GM15510 (cell line): ENCODE data around the gene BMP7.

Source experiments
- POLR2A ChIP-seq: IDR thresholded peaks from 3 replicates; pipeline ENCODE4 v1.6.1; 2011; ENCODE audit warnings: borderline replicate concordance; ENCODE audit not compliant: insufficient read length; ENCODE audit errors: extremely low read depth

BMP7 gene

DNA sequence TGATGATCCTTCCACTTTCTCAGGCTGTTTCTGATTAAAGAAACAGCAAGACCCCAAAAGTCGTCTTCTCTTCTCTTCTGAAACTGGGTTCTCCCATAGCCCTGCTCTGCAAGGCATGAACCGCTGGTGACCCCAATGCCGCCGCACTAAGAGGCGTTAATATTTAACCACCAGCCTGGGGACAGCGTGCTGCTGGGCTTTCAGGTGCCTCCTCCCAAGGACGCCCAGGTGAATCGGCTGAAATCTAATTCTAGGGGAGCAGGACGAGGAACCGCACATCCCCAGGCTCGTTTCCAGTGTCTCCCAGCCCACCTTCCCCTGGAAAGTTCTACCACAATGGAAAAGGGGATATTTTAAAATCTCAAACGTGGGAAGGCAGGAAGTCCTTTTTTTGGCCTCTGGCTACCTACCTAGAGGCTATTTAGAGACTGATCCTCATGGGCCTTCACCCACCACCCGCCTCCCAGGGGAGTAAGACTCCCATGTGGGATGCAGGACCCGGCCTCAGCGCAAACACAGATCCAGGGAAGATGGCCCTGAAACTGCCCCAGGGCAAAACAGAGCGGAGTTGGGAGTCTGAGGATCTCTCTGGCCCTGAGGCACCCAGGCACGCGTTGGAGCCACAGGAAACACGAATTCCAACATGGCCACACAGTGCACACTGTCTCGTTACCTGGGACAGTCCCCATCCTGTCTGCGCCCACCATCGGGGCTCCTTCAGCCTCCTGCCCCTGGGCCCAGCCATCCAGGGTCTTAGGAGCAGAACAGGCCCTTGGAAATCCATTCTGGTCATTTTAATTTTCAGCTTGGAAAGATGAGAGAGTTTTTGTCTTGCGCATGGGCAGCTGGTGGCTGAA, 56.2 kb downstream of the BMP7 start:
- TF ChIP-seq POLR2A: no peak

DNA sequence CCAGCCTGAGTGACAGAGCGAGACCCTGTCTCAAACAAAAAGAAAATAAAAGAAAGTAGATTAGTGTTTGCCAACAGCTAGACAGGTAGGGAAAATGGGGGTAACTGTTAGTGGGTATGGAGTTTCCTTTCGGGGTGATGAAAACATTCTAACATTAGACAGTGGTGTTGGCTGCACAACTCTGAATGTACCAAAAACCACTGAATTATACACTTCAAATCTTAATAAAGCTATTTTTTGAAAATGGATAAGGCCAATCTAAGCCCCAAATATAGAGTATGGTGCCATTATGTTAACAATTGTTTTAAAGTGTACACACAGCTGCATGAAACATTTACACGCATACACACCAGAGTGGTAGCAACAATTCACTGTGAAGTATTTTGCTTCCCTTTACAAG, 57.0 kb downstream of the BMP7 start:
- no peak for TF ChIP-seq POLR2A

DNA sequence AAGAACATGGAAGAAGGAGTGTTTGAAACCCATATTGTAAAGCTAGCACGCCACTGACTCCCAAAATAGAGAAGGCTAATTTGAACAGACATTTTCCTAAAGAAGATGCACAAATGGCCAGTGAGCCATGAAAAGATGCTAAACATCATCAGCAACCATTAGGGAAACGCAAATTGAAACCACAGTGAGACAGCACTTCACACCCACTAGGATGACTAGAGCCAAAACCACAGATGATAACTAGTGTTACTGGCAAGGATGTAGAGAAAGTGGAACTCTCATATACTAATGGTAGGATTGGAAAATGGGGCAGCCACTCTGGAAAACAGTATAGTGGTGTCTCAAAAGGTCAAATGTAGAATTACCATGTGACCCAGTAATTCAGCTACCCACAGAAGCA, 58.2 kb downstream of the BMP7 start:
- TF ChIP-seq POLR2A: no peak

DNA sequence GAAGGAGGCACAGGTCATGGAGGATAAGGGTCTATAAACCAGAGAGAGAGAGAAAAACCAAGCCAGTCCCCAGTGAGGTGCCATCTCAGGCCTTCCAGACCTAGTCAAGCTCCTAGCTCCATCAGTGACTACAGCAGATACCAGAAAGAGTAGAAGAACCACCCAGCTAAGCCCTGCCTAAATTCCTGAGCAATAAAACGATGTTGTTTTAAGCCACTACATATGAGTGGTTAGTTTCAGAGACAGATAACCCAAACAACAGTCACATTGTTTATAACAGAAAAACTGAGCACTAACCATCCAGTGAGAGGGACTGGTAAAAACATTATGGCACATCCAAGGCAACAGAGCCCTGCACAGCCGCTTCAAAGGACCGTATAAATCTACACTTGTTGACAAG, 59.2 kb downstream of the BMP7 start:
- TF ChIP-seq POLR2A: no peak

DNA sequence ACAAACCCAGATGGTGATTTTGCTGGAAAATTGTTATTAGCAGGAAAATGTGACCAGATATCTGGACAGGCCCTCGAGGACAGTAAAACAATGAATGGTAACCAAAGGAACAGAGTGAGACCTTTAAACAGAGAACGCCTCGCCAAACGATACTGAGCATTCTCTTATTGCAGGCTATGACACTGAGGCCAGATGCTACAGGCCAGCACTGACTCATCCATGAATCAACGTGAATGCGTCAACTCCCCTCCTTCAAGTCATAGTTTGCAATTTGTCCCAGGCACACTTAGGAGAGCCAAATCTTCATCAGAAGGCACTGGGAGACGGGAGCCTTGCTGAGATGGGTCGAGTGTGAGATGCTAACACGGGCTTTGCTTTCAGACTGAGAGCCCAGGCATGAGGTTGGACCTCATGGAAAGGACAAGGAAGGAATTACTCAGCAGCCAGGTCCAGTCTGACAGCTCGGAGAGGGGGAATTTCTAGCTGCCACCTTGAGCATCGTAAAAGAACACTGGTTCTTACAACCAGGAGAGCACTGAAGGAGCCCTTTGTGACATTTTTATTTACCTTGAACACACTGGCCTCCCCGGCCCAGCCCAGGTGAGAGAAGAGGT, 60.7 kb downstream of the BMP7 start:
- no peak for TF ChIP-seq POLR2A

GRCh38 chr20:57203986-57204385, 62.5 kb downstream of the BMP7 start:
- TF ChIP-seq POLR2A: no peak

GRCh38 chr20:57203204-57203603, 63.2 kb downstream of the BMP7 start:
- TF ChIP-seq POLR2A: no peak

DNA sequence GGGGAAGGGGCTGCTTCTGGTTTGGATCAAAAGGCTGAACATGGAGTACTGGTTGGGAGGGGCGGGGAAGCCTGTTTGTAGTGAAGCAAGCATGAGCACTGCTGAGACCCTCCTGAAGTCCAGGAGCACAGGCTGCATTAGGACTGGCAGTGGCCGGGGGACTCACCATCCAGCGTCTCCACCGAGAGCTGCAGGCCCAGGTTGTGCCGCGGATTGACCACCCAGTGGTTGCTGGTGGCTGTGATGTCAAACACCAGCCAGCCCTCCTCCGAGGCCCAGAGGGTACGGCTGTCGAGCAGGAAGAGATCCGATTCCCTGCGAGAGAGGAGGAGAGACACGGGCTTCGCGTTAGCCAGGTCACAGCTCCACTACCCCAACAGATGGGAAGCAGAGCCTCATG, 64.1 kb downstream of the BMP7 start:
- no peak for TF ChIP-seq POLR2A

DNA sequence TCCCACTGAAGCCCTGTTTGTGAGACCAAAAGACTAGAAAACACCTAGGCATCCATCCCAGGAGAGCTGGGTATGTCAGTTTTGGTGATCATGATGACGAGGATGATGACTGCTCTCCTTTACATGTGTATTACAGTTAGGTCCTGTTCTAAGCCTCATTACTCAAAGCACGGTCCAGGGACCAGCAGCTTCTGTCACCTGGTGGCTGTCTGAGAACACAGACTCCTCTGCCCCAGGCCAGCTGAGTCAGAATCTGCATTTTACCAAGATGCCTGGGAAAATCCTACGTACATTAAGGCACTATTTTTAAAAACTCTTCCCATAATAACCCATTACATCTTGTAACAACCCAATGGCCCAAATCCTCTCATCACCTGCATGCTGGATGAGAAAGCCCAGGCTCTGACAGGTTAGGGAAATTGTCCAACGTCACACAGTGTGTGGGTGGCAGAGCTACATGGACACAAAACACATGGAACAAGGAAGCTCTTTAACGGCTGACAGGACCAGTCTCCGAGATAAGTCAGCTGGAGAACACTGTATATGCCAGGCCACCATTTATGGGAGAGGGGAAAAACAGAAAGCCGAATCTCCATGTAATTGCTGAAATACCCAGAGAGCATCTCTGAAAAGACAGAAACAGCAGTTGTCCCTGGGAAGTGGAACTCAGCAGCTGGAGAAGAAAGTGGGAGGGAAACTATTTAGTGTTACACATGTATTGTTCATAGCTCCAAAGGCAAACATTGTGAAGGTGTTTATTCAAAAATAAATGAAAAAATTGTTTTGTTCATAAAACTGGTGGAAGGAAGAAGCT, 65.4 kb downstream of the BMP7 start:
- no peak for TF ChIP-seq POLR2A

DNA sequence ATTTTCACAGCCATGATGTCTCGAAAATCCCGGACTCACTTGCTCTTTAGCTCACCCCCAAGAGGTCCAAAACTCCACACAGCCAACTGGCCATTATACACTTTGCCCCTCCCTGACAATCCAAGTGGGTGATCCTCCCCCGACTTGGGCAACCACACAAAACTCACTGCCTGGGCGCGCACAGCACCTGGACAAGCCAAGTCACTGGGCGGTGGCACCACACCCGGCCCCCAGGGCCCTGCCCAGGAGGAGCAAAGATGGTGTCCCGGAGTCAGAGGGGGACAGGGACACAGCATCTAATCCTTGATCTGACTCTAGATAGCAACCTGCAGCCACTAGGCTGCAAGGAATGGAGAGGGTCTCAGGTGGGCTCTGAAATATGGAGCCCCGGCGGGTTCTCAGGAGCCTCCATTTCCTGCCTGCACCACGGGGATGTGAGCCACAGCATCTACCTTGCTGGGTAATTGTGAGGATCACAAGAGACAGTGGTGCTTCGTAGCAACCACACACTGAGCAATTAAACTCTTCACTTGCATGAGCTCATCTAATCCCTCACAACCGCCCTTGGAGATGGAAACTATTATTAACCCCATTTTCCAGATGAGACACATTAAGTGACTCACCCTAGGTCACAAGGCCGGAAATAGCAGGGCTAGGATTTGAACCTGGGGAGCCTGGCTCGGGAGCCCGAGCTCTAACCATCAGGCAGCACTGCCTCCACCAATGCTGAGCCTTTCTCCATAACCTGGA, 66.6 kb downstream of the BMP7 start:
- no peak for TF ChIP-seq POLR2A

GRCh38 chr20:57198132-57199072, 68.0 kb downstream of the BMP7 start:
- no peak for TF ChIP-seq POLR2A

DNA sequence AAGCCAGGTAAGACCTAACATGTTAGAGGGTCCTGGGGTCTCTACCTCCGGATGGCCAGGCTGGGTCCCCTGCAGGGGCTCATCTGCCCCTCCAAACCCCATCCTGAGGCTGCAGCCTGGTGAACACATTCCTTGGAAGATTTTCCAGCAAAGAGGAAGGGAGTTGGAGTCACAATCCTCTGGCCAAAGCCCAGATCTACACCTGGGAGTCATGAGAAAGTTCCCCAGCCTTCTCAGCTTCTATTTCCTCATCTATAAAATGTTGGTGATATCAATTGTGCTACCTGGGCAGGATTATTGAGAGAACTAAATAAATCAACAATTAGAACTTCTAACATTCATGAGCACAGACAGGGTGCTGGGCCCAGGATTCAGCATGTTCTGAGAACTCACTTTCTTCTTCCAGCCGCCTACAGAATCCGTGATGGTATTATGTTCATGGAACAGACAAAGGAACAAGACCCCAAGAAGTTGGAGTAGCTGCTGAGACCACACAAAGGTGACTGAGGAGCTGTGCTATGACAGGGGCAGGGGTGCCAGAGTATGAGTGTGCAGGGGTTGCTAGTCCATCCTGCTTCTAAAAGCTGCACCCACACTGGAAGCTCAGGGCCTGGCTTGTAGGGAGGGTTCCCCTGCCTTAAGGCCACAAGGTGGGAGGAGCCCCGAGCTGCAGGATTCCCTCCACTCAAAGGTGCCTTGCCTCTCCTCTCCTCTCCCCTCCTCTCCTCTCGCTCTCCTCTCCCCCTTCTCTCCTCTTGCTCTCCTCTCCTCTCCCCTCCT, 68.9 kb downstream of the BMP7 start:
- TF ChIP-seq POLR2A: no peak
